GM19324 (cell line): ENCODE measurements around the gene TTC7B.
A peak's percentile ranks its signal among the peaks of the same experiment; 100 is the strongest.

ENCODE experiments used
- ATAC-seq: cut with Tn5 transposase; IDR thresholded peaks from one replicate; pipeline ENCODE4 v1.9.1; 2021; ENCODE audit warnings: mild to moderate bottlenecking, moderate library complexity; ENCODE audit not compliant: unreplicated experiment, low FRiP score

TTC7B gene

GRCh38 chr14:90720832-90721231 lies 95.4 kb downstream of the TTC7B start:
- no peak for ATAC-seq

- ATAC-seq: no peak
These were observed 95.9 kb downstream of the TTC7B start for GRCh38 chr14:90720336-90720735.

GRCh38 chr14:90717916-90718315 lies 98.3 kb downstream of the TTC7B start:
- ATAC-seq: no peak

GRCh38 chr14:90715993-90716392 lies 100.2 kb downstream of the TTC7B start:
- no peak for ATAC-seq

GRCh38 chr14:90715495-90715894 lies 100.7 kb downstream of the TTC7B start:
- ATAC-seq: no peak

- no peak for ATAC-seq
These were observed 101.4 kb downstream of the TTC7B start for GRCh38 chr14:90714811-90715210.

GRCh38 chr14:90704738-90705392 lies 111.4 kb downstream of the TTC7B start:
- no peak for ATAC-seq

- ATAC-seq: no peak
These were observed 112.1 kb downstream of the TTC7B start for GRCh38 chr14:90703841-90704737.

GRCh38 chr14:90700933-90701776 lies 115.1 kb downstream of the TTC7B start:
- no peak for ATAC-seq

- ATAC-seq: no peak
These were observed 117.2 kb downstream of the TTC7B start for GRCh38 chr14:90699016-90699415.

GRCh38 chr14:90698379-90698869 lies 117.8 kb downstream of the TTC7B start:
- no peak for ATAC-seq

- ATAC-seq: peak; percentile 57
These were observed 118.5 kb downstream of the TTC7B start for GRCh38 chr14:90697577-90698206.

GRCh38 chr14:90697132-90697531 lies 119.1 kb downstream of the TTC7B start:
- no peak for ATAC-seq

- no peak for ATAC-seq
These were observed 119.5 kb downstream of the TTC7B start for GRCh38 chr14:90696720-90697119.

- ATAC-seq: no peak
These were observed 120.1 kb downstream of the TTC7B start for GRCh38 chr14:90695997-90696660.

GRCh38 chr14:90693413-90693812 lies 122.8 kb downstream of the TTC7B start:
- no peak for ATAC-seq

- no peak for ATAC-seq
These were observed 123.4 kb downstream of the TTC7B start for GRCh38 chr14:90692826-90693225.

- no peak for ATAC-seq
These were observed 124.2 kb downstream of the TTC7B start for GRCh38 chr14:90692061-90692460.

GRCh38 chr14:90691627-90692026 lies 124.6 kb downstream of the TTC7B start:
- ATAC-seq: no peak

- no peak for ATAC-seq
These were observed 128.6 kb downstream of the TTC7B start for GRCh38 chr14:90687680-90688079.
